Ecto neural progenitor cell (in vitro differentiated cells): ENCODE measurements around the gene ADAMTSL1.

Source experiments
- DNase-seq: peaks from one replicate; pipeline ENCODE4 v3.0.0-alpha.2; 2018; ENCODE audit warnings: low spot score

The ADAMTSL1 gene

DNA sequence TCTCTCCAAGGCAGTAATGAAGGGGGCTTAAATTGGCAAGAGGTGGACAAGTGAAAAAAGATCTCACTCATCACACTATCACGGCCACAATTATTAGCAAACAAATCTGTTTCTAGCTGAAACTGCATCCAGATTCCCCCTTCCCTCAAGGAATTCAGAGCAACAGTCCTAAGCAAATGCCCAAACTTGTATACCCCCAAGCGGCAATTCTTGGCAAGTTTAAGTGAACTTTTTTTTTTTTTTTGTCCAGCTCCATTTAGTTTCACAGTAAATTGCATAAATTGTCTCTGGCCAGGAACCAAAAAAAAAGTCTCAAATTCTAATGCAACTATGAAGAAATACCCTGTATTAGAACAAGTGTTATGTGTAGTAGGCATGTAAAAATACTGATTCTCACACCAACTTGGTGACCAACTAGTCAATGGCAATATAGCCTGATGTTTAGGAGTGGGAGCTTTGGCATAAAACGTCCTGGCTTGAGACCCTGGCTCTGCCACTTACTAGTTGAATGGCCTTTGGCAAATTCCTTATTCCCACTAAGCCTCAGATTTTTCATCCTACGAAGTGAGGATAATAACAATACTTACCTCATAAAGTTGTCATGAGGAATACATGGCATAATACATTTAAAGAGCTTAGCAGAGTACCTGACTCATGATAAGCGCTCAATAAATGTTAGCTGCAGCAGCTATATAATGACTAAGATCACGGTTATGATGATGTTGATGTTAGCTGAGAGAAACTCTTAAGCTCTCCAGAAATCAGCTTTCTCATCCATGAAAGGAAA is 193.2 kb downstream of the ADAMTSL1 start:
- no peak for DNase-seq

DNA sequence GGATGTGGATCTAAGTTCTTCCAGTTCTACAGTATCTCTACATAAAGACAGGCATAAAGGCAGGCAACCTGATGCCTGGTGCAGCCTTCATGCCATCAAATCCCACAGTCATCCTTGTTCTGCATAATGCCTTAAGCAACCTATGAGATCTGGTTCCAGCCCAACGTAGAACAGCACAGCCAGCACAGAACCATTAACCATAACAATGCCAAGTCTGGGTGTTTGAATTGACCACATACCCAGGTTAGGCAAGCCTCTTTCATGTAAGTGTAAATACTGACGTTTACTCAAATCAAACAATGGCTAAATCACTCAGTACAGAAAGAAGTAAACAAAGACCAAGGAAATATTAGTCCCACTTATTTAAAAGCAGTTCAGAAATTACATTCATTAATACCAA is 195.0 kb downstream of the ADAMTSL1 start:
- no peak for DNase-seq

DNA sequence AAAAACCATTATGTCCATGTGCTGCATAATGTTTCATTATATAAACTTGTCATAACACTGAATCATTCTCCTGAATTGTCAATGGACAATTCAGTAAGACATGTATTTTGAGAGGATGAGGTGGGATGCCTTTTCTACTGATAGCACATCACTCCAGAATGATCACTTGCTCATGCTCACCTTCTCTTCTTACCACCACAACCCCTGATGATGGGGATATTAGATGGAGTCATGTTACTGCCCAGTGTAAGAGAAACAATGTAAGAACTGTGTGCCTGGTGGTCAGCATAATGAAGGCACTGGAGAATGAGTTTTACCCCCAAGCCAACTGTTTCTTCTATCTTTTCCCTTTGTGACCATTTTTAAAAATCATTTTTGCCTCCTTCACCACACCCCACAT is 198.8 kb downstream of the ADAMTSL1 start:
- no peak for DNase-seq

DNA sequence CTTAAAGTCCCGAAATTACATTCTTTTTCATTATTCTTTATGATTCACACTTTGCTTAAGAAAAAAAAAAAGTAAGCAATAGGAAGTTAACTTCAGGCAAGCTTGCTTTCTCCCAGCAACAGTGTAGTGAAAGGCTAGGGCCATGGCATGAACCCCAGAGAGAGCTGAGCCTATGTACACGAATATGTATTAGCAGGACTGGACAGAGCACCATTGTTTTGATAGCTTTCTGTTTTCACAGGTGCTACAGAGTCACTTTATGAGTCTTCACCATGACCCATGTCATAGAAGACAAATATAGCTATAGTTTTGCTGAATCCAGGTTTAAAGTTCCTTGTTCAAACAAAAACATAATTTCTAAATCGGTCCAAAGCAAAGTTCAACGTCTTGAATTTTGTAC is 199.2 kb downstream of the ADAMTSL1 start:
- no peak for DNase-seq

DNA sequence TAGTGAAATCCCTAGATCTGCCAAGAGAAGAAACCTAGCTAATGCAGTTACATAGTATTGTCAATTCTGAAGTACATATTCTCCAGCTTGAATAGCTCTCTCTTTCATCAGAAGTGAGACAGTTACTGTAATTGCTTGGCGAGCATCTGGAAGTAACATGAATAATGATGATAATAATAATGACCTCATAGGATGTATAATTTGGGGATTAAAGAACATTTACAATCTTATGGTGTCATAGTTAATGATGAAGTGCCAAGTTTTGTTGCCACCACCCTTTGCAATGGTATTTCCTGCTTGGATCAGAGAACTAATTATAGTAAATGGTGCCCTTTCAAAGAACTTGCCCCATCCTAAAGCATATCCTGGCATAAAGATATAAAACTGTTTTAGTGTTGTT is 201.4 kb downstream of the ADAMTSL1 start:
- DNase-seq: no peak

DNA sequence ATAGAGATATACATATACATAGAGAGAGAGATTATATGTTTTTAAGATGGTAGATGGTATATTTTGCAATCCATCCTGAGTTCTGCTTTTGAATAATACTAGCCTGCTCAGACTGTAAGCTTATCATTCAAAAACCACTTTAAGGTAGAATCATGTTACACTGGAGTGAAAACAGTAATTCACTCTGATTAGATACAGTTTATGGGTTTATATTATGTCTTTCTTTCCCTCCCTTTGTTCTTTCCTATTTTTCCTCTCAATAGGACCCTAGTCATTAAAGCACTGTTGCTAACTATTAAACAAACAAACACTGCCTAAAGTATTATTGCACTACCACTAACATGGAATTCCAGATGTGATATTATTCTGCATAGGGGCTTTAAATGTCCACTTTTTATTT is 202.0 kb downstream of the ADAMTSL1 start:
- no peak for DNase-seq

DNA sequence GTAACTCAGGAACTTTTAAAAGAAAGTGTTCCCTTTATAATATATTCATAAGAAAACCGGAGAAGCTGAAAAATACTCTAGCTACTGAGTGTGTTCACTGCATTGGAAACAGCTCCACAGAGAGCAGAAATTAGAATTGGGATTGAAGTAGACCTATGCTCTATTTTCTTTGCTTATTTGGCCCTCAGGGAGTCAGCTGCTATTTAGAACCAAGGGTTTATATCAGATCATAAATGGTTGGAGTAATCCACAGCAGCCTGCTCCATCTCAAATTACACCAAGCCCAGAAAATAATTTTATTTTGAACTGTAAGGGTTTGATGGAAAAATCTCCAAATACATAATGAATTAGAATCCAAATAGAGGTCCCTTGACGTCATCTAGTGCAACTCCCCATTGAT is 202.6 kb downstream of the ADAMTSL1 start:
- DNase-seq: no peak

DNA sequence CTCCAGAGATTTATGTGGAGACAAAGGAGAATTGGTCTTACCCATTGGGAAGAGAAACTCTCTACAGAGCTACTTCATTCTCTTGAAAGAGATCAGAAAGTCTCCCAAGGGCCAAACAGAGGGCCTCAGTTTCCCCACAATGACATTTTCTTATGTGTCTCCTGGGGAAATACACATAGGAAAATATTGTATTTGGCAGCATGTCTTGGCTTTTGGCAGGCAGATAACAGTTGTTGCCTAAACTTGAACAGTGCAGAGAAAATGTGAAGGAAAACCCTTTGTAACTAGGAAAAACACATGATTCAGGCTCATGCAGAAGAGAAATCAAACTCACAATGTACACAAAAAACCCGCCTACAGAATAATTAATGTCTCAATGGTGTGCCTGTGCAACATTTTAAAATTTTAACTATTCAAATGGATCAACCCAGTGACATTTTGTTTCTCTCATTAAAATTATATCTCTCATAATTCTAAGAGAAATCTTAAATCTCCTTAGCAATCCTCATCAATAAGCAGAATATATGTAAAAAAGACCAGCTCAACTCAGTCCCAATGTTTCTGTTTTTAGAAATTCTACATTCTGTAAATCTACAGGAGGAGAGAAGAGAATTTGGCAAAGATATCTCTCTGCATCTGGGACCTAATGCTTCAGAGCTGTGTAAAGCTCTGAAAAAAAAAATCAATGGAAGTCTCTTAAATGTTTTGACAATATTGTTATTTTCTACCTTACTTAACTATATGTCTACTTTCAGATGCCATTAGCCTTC is 205.1 kb downstream of the ADAMTSL1 start:
- DNase-seq: no peak

DNA sequence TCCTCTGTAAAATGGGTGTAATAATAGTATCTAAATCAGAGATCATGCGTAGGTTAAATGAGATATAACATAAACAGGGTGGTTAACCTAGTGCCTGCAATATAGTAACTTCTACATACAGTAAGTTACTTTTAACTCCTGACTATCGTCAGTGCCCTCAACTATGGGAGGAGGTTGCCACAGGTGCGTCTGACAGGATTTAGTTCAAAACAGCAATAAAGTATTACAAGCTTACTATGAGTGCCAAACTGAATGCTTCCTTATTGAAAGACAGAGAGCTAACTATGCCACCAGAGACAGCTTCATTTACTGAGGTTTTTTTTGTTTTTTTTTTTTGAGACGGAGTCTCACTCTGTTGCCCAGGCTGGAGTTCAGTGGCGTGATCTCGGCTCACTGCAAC is 209.0 kb downstream of the ADAMTSL1 start:
- DNase-seq: no peak

DNA sequence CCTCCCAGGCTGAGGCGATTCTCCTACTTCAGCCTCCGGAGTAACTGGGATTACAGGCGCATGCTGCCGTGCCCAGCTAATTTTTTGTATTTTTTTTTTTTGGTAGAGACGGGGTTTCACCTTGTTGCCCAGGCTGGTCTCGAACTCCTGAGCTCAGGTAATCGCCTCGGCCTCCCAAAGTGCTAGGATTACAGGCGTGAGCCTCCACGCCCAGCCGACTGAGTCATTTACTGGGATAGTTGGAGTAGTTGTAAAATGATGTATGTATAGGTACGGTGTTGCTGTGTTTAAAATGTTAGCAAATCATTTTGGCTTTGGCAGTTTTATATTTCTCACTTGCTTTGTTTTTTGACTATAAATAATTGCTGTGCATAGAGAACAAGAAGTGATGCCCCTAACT is 209.4 kb downstream of the ADAMTSL1 start:
- DNase-seq: no peak

DNA sequence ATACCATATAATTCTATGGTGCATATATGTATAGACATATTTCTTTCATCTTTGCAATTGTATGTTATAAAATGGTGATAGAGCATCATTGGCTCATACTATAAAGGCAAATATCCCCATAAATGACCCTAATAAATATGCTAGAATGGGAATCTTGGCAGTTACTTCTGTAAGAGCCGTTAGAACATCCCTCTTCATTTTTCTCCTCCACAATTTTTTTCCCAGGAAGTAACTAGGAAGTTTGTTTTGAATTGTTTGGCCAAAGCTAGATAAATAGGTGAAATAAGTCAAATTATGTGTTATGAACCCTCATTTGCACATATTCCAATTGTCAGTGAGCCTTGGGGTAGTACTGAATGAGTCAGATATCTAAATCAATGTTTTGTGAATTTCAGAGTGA is 209.9 kb downstream of the ADAMTSL1 start:
- DNase-seq: no peak

DNA sequence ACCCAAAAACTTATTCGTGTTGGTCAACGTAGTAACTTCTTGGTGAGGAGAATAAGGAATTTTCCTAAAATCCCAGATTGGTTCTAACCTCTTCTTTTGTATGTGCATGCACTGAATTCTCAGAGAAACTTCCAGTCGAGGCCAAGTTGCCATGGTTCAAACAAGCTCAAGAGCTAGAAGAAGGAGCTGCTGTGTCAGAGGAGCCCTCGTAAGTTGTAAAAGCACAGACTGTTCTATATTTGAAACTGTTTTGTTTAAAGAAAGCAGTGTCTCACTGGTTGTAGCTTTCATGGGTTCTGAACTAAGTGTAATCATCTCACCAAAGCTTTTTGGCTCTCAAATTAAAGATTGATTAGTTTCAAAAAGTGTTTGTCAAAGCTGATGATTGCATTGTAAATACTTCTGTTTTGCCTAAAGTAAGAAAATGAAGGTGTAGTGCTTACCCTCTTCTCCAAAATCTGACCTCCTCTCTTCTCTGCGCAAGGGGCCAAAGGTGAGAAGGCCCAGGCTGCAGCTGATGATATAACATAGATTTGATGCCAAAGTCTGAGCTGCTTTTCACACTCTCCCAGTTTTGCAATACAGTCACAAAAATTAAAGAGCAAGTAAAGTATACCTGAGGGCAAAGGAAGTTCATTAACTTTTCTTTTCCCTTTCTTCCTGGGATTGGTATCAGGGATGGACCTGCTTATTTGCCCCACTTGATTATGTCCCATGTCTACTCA is 210.8 kb downstream of the ADAMTSL1 start:
- DNase-seq: no peak

DNA sequence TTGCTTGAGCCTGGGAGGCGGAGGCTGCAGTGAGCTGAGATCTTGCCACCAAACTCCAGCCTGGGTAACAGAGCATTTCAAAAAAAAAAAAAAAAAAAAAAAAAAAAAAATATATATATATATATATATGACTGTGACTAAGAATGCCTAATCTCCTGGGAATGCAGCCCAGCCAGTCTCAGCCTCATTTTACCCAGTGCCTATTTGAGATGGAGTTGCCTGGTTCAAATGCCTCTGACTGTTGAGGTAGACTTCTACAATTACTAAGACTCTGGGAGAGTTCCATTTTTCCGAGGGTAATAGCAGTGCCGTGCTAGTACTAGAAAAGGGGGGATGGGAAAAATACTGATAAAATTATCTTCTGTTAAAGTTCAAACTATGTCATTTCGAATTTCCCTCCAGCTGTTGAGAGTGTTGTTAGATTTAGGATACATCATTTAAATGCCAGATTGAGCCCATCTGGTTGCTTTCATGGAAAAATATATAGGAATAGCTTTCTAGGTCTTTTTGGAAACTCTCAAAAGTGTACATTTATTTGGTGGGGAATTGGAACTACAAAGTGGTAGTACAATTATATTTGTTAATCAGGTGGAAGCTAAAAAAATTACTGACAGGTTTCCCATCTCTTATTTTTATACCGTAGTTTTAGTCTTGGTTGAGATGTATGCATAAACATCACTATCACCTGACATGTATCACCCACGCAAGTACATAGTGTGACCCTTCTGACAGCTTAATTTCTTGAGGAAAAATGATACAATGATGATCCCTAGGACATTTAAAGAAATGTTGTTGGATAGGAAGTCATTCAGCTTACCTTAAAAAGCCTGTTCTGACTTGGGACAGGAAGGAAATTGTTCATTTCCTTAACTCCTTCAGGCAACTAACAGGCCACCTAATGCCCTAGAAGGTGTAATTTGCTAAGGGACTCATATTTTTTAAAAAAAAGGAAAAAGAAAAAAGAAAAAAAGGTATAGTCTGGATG is 214.9 kb downstream of the ADAMTSL1 start:
- DNase-seq: no peak

DNA sequence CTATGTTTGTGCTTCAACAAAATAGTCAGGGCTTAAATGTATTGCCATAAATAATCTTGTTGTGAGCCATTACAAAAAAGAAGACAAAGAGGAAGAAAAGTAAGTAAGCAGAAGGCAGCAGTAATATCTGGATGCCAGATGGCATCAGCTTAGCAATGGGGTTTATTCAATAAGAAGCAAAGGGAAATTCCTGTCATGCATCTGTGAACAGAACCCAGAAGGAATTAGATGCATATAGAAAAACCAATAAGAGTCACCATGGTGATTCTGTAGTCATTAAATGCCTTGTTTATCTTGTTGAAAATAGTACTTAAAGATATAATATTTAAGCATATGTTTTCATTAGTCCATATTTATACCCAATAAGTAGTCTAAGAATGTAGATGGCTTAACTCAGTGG is 216.0 kb downstream of the ADAMTSL1 start:
- no peak for DNase-seq

DNA sequence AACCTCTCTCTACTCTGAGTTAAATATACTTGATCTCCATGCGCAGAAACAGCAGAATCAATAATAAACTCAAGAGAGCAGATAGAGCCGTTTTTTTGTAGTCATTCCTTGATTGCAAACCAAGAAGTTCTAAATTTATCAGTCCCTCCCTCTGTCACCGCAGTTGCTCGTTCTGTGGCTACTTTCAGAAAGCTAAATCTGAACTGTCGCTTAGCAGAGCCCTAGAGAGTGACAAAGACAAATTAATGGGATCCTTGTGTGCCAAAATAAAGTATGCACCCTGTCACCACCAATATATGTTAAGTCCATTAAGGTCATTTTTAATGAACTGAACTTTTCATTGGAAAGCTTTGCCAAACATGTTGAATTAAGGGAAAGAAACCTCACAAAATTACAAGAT is 218.3 kb downstream of the ADAMTSL1 start:
- DNase-seq: no peak

DNA sequence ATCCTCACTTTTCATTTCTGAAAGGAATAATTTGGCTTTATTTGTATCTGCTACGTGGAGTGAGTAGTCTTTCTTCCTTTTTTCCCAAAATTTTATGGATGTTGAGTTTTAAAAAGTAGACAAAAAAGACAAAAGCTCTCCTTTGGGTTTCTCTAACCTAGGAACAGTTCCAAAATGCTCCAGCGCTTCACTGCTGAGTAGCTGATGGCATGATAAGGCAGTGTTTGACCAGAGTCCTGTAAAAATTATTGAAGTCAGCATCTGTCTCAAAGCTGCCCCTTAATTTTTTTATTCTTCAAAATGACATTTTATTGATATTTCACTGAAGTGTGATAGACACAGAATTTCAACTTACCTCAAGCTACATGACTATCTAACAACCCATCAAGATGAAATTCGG is 219.0 kb downstream of the ADAMTSL1 start:
- DNase-seq: no peak

DNA sequence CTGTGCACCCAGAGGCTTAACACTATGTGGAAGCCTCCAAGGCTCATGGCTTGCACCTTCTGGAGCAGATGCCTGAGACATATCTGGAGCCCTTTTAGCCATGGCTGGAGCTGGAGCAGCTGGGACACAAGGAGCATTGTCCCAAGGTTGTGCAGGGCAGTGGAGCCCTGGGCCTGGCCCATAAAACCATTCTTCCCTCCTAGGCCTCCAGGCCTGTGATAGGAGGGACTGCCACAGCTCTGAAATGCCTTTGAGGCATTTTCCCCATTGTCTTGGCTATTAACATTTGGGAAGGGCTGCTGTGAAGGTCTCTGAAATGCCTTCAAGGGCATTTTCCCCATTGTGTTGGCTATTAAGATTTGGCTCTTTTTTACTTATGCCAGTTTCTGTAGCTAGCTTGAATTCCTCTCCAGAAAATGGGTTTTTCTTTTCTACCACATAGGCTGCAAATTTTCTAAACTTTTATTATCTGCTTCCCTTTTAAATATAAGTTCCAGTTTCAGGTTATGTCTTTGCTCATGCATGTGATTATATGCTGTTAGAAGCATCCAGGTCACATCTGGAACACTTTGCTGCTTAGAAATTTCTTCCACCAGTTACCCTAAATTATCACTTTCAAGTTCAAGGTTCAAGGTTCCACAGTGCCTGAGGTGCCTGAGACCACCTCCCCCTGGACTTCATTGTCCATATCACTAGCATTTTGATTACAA is 221.2 kb downstream of the ADAMTSL1 start:
- no peak for DNase-seq

DNA sequence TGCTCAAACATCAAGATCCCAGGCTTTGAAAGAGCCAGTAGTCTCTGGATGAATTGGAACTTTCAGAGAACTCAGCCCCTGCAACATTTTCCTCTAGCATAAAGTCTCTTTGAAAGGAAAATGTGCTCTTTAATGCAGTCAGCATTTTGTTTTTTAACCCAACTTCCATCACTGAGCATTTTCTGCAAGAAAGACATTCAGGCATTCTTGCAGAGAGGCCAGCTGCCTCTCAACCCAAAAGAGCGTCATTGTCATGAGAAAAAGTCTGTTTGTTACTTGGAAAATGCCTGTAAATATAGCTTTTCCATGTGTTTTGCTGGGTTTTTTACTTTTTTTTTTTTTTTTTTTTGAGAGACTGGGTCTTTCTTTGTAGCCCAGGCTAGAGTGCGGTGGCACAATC is 225.0 kb downstream of the ADAMTSL1 start:
- DNase-seq: no peak

DNA sequence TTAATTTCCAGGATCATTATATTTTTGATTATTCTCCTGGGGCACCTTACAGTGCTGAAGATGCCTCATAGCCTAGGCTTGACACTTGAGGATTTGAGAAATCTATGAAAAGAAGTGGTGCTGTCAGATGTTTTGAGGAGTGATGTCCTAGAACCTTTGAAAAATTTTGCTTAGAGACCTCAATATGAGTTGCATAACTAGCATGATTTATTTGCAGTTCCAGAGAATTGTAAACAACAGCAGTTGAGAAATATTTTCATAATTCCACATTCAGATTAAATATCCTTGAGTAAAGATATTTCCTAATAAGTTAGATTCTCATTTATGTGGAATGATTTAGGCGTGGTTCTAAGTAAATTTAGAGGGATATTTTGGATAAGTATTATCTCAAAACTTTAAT is 225.8 kb downstream of the ADAMTSL1 start:
- DNase-seq: no peak

DNA sequence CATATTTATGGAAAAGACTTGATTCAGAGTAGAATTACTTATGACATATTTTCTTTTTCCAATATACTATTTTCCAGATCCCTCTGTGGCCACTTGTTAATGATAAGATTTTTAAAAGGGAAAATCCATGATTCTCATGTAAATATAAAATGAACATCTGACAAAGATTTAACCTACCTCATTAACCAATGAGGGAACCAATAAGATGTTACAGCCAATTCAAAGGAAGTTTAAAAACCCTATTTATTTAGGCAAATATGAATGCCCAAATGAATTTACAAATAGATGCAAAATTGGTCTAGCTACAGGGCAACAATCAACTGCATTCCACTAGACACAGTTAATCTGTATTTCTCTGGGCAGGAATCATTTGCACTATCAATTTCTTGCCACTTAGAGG is 226.8 kb downstream of the ADAMTSL1 start:
- DNase-seq: no peak
